ENCODE data around the gene ARHGAP9. TPM values are rescaled to one million over a fixed set of nuclear protein-coding genes. Genes with fewer than 3 reads are reported as not detected.

Gene ARHGAP9
- total and polyA plus RNA-seq, 12 donors = 0.83 to 17.7 (median 3.8) TPM

- no peak for TF ChIP-seq CTCF (IDR thresholded peaks at IDR 0.05)
- H3K27ac ChIP-seq = peak overlapping the region in 5 of 10 donors; percentile 12 to 95 (median 50)
- 86 to 89% methylated on average over 10 of the region's 10 CpGs for WGBS, 2 donors
- ATAC-seq (no peak), DNase-seq (no peak)
- H3K9me3 ChIP-seq = no peaks in the 10 kb centered on the region
- H3K36me3 ChIP-seq = peaks cover 0 to 15% (median 0%) of the 10 kb centered on the region in 9 donors
- H3K4me1 ChIP-seq = peaks cover 0 to 62% (median 16%) of the 10 kb centered on the region in 9 donors
- peaks cover 9 to 63% (median 39%) of the 10 kb centered on the region in 7 donors for H3K27me3 ChIP-seq
- peak overlapping the region in 1 of 10 donors; percentile 68 for H3K4me3 ChIP-seq
- intact Hi-C loops (cut with DNase I) = no loop called here
Measured at GRCh38 chr12:57479043-57479375, 657 bp downstream of the ARHGAP9 start.

DNA sequence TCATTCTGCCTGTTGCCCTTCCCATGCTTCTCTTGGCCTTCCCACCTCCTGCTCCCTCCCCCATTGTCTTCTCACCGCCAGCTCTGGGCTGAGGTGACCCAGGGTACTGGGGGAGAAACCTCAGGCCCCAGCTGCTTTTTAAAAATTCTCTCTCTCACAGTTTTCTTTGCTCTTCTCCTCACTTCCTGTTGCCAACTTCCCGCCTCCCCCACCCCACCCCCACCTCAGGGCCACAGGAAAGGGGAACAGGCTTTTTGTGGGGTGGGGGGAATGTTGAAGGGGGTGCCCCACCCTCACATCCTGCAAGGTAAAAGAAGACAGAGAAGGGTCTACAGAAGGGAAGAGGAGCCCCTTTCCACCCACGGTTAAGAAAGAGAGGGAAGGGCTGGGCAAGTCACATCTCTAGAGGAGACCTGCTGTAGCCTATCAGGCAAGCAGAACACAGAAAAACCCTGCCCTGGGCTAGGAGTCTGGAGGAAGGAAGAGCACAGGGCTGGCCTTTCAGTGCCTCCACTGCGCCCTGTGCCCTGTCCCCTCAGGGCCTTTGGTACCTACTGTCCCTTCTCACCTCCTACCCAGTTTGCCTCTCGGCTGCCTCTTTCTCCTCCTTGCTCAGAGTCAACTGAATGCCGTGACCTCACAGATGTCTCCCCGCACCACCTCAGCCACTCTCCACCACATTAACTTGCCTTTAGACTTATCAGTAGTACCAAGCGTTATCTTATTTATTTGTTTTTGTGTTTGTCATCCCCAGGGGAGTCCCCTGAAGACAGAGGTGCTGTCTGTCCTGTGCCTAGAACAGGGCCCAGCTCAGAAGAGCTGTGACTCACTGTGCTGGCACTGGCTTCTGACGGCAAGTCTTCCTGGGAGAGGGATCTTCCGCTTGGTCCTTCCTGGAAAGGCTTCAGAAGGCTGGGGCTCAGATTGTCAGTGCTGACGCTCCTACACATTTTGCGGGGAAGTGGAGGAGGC is 1.7 kb downstream of the ARHGAP9 start:
- Histone ChIP-seq H3K4me3 (peak overlapping the region in 8 of 10 donors; percentile 1 to 68 (median 46)), H3K36me3 (peaks cover 0 to 25% (median 0%) of the 10 kb centered on the region in 9 donors), H3K27ac (peak overlapping the region in 6 of 10 donors; percentile 17 to 95 (median 42)), H3K4me1 (peaks cover 0 to 71% (median 16%) of the 10 kb centered on the region in 9 donors), H3K27me3 (peaks cover 9 to 73% (median 49%) of the 10 kb centered on the region in 7 donors), H3K9me3 (no peaks in the 10 kb centered on the region)
- intact Hi-C loops (cut with DNase I) = no loop called here
- DNase-seq (no peak), ATAC-seq (peak in 6 of 8 donors; percentile 22 to 49 (median 32))
- no peak for TF ChIP-seq CTCF (IDR thresholded peaks at IDR 0.05)
- WGBS, 2 donors = 65 to 70% methylated on average over 12 of the region's 12 CpGs

DNA sequence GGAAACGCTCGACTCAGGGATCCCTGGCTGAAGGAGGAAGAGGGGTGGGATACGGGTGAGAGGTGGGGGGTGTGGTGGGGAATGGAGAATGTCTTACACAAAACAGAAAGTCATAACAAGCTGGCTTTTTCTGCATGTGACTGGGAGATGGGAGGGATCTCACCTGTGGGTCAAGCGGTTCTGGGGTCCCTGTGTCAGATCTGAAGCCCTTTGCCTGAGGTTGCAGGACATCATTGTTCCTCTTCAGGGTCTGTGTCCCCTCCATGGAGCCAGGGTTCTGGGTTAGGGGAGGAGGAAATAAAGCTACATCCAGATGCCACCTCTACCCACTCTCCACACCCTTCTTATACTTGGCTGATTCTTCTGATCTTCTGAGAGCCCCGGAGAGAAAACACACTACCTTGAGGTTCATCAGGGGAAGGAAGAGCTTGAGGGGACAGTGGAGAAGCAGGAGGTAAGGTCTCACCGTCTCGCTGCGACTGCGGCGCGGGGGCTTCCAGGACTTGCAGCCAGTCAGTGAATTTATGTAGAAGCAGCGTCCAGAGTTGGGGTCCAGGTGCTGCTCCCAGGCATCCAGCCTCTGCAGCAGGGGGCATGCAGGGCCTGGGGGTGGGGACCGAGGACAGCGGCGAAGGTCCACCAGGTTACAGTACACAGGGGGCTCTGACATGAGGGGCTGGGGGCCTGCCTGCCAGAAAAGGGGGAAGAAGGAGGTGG is 2.5 kb downstream of the ARHGAP9 start:
- no peaks in the 10 kb centered on the region for H3K9me3 ChIP-seq
- H3K27me3 ChIP-seq = peaks cover 9 to 80% (median 57%) of the 10 kb centered on the region in 7 donors
- intact Hi-C loops (cut with DNase I) = no loop called here
- peak overlapping the region in 8 of 10 donors; percentile 1 to 68 (median 46) for H3K4me3 ChIP-seq
- DNase-seq (no peak), ATAC-seq (no peak)
- peak overlapping the region in 6 of 10 donors; percentile 17 to 95 (median 42) for H3K27ac ChIP-seq
- WGBS, 2 donors = 77 to 80% methylated on average over 15 of the region's 15 CpGs
- H3K4me1 ChIP-seq = peaks cover 0 to 71% (median 16%) of the 10 kb centered on the region in 9 donors
- peaks cover 0 to 32% (median 0%) of the 10 kb centered on the region in 9 donors for H3K36me3 ChIP-seq
- no peak for TF ChIP-seq CTCF (IDR thresholded peaks at IDR 0.05)
